Neural cell (in vitro differentiated cells): ENCODE measurements around the gene VWF. TPM values are rescaled to one million over a fixed set of nuclear protein-coding genes. Genes with fewer than 3 reads are reported as not detected.
"Not testable (repeated sequence)": the region's sequence is repeated elsewhere in the genome, so short reads cannot be mapped to it uniquely, and the experiment has no call there.

Experiments
- H2AFZ ChIP-seq: fragments of 200-600, 300-800 bp; sonication (generic), shearing (Covaris generic); 2 replicates; pipeline ENCODE4 v1.6.0; 2014; ENCODE audit warnings: low read depth, mild to moderate bottlenecking, antibody characterized with exemption, low read length, moderate library complexity
- H3F3A ChIP-seq: fragments of 200-600 bp; shearing (Covaris generic); 2 replicates; pipeline ENCODE4 v1.6.1; 2016; ENCODE audit warnings: mild to moderate bottlenecking, moderate library complexity, mixed read lengths, antibody characterized with exemption, low read length; ENCODE audit not compliant: insufficient read depth, poor library complexity, severe bottlenecking
- H3K27ac ChIP-seq: fragments of 200-600, 300-800 bp; sonication (generic), shearing (Covaris generic); 2 replicates; pipeline ENCODE4 v1.5.1; 2014; ENCODE audit warnings: mild to moderate bottlenecking, low read length, moderate library complexity
- H3K27me3 ChIP-seq: fragments of 300-800, 200-600 bp; sonication (generic), shearing (Covaris generic); 2 replicates; pipeline ENCODE4 v1.6.0; 2014; ENCODE audit warnings: mild to moderate bottlenecking, low read depth, low read length, moderate library complexity; ENCODE audit not compliant: insufficient read depth
- H3K36me3 ChIP-seq: fragments of 300-800, 200-600 bp; sonication (generic), shearing (Covaris generic); 2 replicates; pipeline ENCODE4 v1.5.1; 2014; ENCODE audit warnings: mild to moderate bottlenecking, antibody characterized with exemption, low read length, moderate library complexity; ENCODE audit not compliant: insufficient read depth
- H3K4me2 ChIP-seq: fragments of 300-800, 200-600 bp; sonication (generic), shearing (Covaris generic); 2 replicates; pipeline ENCODE4 v1.6.0; 2014; ENCODE audit warnings: mild to moderate bottlenecking, low read length
- H3K4me3 ChIP-seq: fragments of 300-800, 200-600 bp; sonication (generic), shearing (Covaris generic); 2 replicates; pipeline ENCODE4 v1.5.1; 2014; ENCODE audit warnings: mild to moderate bottlenecking, low read length, moderate library complexity
- H3K79me2 ChIP-seq: fragments of 200-600 bp; shearing (Covaris generic); replicated peaks from 2 replicates; pipeline ENCODE4 v1.6.0; 2014; ENCODE audit warnings: mild to moderate bottlenecking, low read length, moderate library complexity; ENCODE audit not compliant: insufficient read depth
- H3K9ac ChIP-seq: fragments of 300-800, 200-600 bp; sonication (generic), shearing (Covaris generic); 2 replicates; pipeline ENCODE4 v1.6.1; 2016; ENCODE audit warnings: mild to moderate bottlenecking, low read length, mixed read lengths
- H3K9me2 ChIP-seq: fragments of 200-600 bp; shearing (Covaris generic); 2 replicates; pipeline ENCODE4 v1.6.1; 2016; ENCODE audit warnings: mild to moderate bottlenecking, low read length, mixed read lengths; ENCODE audit not compliant: insufficient read depth
- H3K9me3 ChIP-seq: fragments of 200-600, 300-800 bp; sonication (generic), shearing (Covaris generic); 2 replicates; pipeline ENCODE4 v1.6.1; 2016; ENCODE audit warnings: mild to moderate bottlenecking, mixed run types, low read length, moderate library complexity, mixed read lengths
- H4K20me1 ChIP-seq: fragments of 200-600 bp; shearing (Covaris generic); 2 replicates; pipeline ENCODE4 v1.6.1; 2016; ENCODE audit warnings: mild to moderate bottlenecking, mixed run types; ENCODE audit not compliant: insufficient read depth
- CTCF ChIP-seq: fragments of 450-650 bp; IDR thresholded peaks from 2 replicates; pipeline ENCODE4 v1.5.1; 2014; ENCODE audit warnings: antibody characterized with exemption, mild to moderate bottlenecking, moderate library complexity; ENCODE audit not compliant: poor library complexity, severe bottlenecking
- EP300 ChIP-seq: fragments of 450-650 bp; conservative IDR thresholded peaks from 2 replicates; pipeline ENCODE4 v1.6.1; 2014; ENCODE audit warnings: antibody characterized with exemption, mild to moderate bottlenecking, moderate library complexity; ENCODE audit not compliant: poor library complexity, severe bottlenecking
- EZH2 ChIP-seq: fragments of 200-600, 300-800 bp; shearing (Covaris generic), sonication (generic); IDR thresholded peaks from 2 replicates; pipeline ENCODE4 v1.6.1; 2014; ENCODE audit warnings: antibody characterized with exemption, low read length, borderline replicate concordance, mild to moderate bottlenecking; ENCODE audit not compliant: insufficient read depth, poor library complexity, severe bottlenecking
- MXI1 ChIP-seq: fragments of 450-650 bp; conservative IDR thresholded peaks from 2 replicates; pipeline ENCODE4 v1.6.1; 2014; ENCODE audit warnings: antibody characterized with exemption, mild to moderate bottlenecking; ENCODE audit not compliant: poor library complexity, severe bottlenecking
- POLR2AphosphoS5 ChIP-seq: IDR thresholded peaks from 2 replicates; pipeline ENCODE4 v1.6.1; 2012
- RAD21 ChIP-seq: fragments of 450-650 bp; conservative IDR thresholded peaks from 2 replicates; pipeline ENCODE4 v1.6.1; 2014; ENCODE audit warnings: antibody characterized with exemption, mild to moderate bottlenecking, moderate library complexity
- REST ChIP-seq: IDR thresholded peaks from 2 replicates; pipeline ENCODE4 v1.6.1; 2012; ENCODE audit warnings: borderline replicate concordance
- SMC3 ChIP-seq: fragments of 450-650 bp; conservative IDR thresholded peaks from 2 replicates; pipeline ENCODE4 v1.6.1; 2014; ENCODE audit warnings: antibody characterized with exemption, mild to moderate bottlenecking, moderate library complexity; ENCODE audit not compliant: poor library complexity
- TAF1 ChIP-seq: IDR thresholded peaks from 2 replicates; pipeline ENCODE4 v1.6.1; 2012; ENCODE audit warnings: low read depth
- polyA plus RNA-seq: library from polyadenylated mRNA; depleted of rRNA; stranded (reverse); fragments of >200 nt; gene quantifications from 2 replicates; pipeline ENCODE4 v1.2.3, GENCODE V29; 2014

VWF gene
- polyA plus RNA-seq, 1 donor from 2014 or later, result not detected

GRCh38 chr12:6018265-6018664 is 106.2 kb downstream of the VWF start:
- Histone ChIP-seq H3K4me3 (no peak overlapping the region), H3K79me2 (no peaks in the 10 kb centered on the region), H3K27me3 (no peaks in the 10 kb centered on the region), H3K9me2 (no peaks in the 10 kb centered on the region), H2AFZ (no peak overlapping the region), H4K20me1 (no peaks in the 10 kb centered on the region), H3K9me3 (no peaks in the 10 kb centered on the region), H3F3A (no peaks in the 10 kb centered on the region), H3K36me3 (no peaks in the 10 kb centered on the region), H3K4me2 (no peak overlapping the region), H3K27ac (no peak overlapping the region), H3K9ac (no peak overlapping the region)
- TF ChIP-seq EZH2 (no peak), SMC3 (no peak), EP300 (no peak), RAD21 (no peak), REST (no peak), POLR2AphosphoS5 (no peak), TAF1 (no peak), MXI1 (no peak), CTCF (no peak)

- no peak for TF ChIP-seq RAD21
- no peak for TF ChIP-seq REST
- TF ChIP-seq TAF1, result no peak
- TF ChIP-seq EP300, result no peak
- no peak for TF ChIP-seq MXI1
- no peak for TF ChIP-seq SMC3
- no peak for TF ChIP-seq POLR2AphosphoS5
- no peak for TF ChIP-seq CTCF
- TF ChIP-seq EZH2, result no peak
- Histone ChIP-seq H3K4me3 (no peak overlapping the region), H3K9me2 (no peaks in the 10 kb centered on the region), H4K20me1 (no peaks in the 10 kb centered on the region), H3K27me3 (no peaks in the 10 kb centered on the region), H3K9me3 (no peaks in the 10 kb centered on the region), H3K27ac (no peak overlapping the region), H3K9ac (no peak overlapping the region), H3K79me2 (no peaks in the 10 kb centered on the region), H3K36me3 (no peaks in the 10 kb centered on the region), H2AFZ (no peak overlapping the region), H3F3A (no peaks in the 10 kb centered on the region), H3K4me2 (no peak overlapping the region)
These were observed 107.7 kb downstream of the VWF start for GRCh38 chr12:6016756-6017155.

GRCh38 chr12:6016004-6016403 is 108.5 kb downstream of the VWF start:
- H3K79me2 ChIP-seq, result not testable (repeated sequence)

More at GRCh38 chr12:6016004-6016403, 108.5 kb downstream of the VWF start:
- not testable (repeated sequence) for H3K9me2 ChIP-seq, H3K9ac ChIP-seq, H3K9me3 ChIP-seq, H3K27me3 ChIP-seq, H3F3A ChIP-seq, H3K36me3 ChIP-seq, H3K4me2 ChIP-seq, H2AFZ ChIP-seq, H4K20me1 ChIP-seq, H3K4me3 ChIP-seq, H3K27ac ChIP-seq
